Panc1 (cell line): ENCODE data around the gene IGFL3.
"Not testable (repeated sequence)": the region's sequence is repeated elsewhere in the genome, so short reads cannot be mapped to it uniquely, and the experiment has no call there.

ENCODE experiments used
- POLR2AphosphoS5 ChIP-seq: IDR thresholded peaks from 2 replicates; pipeline ENCODE4 v1.6.1; 2012; ENCODE audit warnings: mild to moderate bottlenecking, low read depth, low read length, moderate library complexity
- SIN3A ChIP-seq: IDR thresholded peaks from 2 replicates; pipeline ENCODE4 v1.6.1; 2012; ENCODE audit warnings: low read depth, mild to moderate bottlenecking, low read length, moderate library complexity, borderline replicate concordance; ENCODE audit not compliant: insufficient read depth
- TCF7L2 ChIP-seq: IDR thresholded peaks from 2 replicates; pipeline ENCODE4 v1.6.1; 2011; ENCODE audit warnings: mild to moderate bottlenecking, low read depth, low read length, inconsistent platforms
- TF ChIP-seq, protein P1 (sequence below): fragments of 450-650 bp; IDR thresholded peaks from 2 replicates; pipeline ENCODE4 v1.5.1; 2017; ENCODE audit warnings: mild to moderate bottlenecking
- TF ChIP-seq, protein P2 (sequence below), 2 experiments: IDR thresholded peaks; 2 replicates each; pipeline ENCODE4 v1.6.1; 2011 to 2012; ENCODE audit warnings: low read depth in 2 of 2, control low read depth in 1 of 2, low read length in 1 of 2, mild to moderate bottlenecking in 1 of 2, moderate library complexity in 1 of 2; ENCODE audit not compliant: insufficient read depth in 1 of 2

DNA sequence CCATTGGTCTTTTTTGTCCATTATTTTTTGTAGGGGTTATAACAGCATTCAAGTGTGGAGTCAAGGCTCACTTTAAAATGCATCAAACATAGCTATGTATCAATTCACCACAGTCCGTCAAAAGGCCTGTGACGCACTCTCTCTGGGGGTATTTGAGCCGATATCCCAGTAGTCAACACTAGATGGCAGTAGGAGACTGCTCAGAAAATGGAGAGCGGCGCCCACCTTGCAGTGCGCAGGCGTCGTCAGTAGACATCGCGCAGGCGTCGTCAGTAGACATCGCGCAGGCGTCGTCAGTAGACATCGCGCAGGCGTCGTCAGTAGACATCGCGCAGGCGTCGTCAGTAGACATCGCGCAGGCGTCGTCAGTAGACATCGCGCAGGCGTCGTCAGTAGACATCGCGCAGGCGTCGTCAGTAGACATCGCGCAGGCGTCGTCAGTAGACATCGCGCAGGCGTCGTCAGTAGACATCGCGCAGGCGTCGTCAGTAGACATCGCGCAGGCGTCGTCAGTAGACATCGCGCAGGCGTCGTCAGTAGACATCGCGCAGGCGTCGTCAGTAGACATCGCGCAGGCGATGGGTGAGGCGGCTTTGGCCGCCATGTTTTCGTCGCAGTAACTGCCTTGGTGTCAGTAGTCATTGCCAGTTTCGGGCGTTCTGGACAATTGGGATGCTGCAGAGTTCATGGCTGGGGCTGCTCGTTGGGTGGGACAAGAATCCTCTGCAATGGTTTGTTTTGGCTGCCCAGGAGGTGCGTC lies 45.7 kb downstream of the IGFL3 start:
- TF ChIP-seq, protein P1, sequence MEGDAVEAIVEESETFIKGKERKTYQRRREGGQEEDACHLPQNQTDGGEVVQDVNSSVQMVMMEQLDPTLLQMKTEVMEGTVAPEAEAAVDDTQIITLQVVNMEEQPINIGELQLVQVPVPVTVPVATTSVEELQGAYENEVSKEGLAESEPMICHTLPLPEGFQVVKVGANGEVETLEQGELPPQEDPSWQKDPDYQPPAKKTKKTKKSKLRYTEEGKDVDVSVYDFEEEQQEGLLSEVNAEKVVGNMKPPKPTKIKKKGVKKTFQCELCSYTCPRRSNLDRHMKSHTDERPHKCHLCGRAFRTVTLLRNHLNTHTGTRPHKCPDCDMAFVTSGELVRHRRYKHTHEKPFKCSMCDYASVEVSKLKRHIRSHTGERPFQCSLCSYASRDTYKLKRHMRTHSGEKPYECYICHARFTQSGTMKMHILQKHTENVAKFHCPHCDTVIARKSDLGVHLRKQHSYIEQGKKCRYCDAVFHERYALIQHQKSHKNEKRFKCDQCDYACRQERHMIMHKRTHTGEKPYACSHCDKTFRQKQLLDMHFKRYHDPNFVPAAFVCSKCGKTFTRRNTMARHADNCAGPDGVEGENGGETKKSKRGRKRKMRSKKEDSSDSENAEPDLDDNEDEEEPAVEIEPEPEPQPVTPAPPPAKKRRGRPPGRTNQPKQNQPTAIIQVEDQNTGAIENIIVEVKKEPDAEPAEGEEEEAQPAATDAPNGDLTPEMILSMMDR = not testable (repeated sequence)
- not testable (repeated sequence) for TF ChIP-seq POLR2AphosphoS5, SIN3A, TCF7L2
- TF ChIP-seq, protein P2, sequence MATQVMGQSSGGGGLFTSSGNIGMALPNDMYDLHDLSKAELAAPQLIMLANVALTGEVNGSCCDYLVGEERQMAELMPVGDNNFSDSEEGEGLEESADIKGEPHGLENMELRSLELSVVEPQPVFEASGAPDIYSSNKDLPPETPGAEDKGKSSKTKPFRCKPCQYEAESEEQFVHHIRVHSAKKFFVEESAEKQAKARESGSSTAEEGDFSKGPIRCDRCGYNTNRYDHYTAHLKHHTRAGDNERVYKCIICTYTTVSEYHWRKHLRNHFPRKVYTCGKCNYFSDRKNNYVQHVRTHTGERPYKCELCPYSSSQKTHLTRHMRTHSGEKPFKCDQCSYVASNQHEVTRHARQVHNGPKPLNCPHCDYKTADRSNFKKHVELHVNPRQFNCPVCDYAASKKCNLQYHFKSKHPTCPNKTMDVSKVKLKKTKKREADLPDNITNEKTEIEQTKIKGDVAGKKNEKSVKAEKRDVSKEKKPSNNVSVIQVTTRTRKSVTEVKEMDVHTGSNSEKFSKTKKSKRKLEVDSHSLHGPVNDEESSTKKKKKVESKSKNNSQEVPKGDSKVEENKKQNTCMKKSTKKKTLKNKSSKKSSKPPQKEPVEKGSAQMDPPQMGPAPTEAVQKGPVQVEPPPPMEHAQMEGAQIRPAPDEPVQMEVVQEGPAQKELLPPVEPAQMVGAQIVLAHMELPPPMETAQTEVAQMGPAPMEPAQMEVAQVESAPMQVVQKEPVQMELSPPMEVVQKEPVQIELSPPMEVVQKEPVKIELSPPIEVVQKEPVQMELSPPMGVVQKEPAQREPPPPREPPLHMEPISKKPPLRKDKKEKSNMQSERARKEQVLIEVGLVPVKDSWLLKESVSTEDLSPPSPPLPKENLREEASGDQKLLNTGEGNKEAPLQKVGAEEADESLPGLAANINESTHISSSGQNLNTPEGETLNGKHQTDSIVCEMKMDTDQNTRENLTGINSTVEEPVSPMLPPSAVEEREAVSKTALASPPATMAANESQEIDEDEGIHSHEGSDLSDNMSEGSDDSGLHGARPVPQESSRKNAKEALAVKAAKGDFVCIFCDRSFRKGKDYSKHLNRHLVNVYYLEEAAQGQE (IDR thresholded peaks at IDR 0.05; ENCODE audit: insufficient read depth in 1 of 2, low read depth in 2 of 2, low read length in 1 of 2) = not testable (repeated sequence)
